H1 (cell line): ENCODE measurements around the gene PTPRD. TPM values are rescaled to one million over a fixed set of nuclear protein-coding genes. Genes with fewer than 3 reads are reported as not detected.

ENCODE experiments used
- CTCF ChIA-PET: fragments of 300-600 bp; sonication (Branson Sonifier 250); formaldehyde crosslinking; loops from one replicate; lab custom pipeline; 2021; ENCODE audit not compliant: partially characterized antibody; lab: Charles Lee
- POLR2A ChIA-PET: fragments of 300-600 bp; sonication (Branson Sonifier 250); formaldehyde crosslinking; loops from one replicate; lab custom pipeline; 2021; ENCODE audit warnings: inconsistent platforms; ENCODE audit not compliant: partially characterized antibody; lab: Charles Lee
- DNase-seq, 2 experiments: peaks; one replicate each; pipeline versions ENCODE4 v3.0.0 to v3.0.0-alpha.2; 2010 to 2022; ENCODE audit warnings: low spot score in 2 of 2, low read depth in 1 of 2, mixed read lengths in 1 of 2
- FAIRE-seq: peaks from 2 replicates; lab custom pipeline; 2011; peaks lifted over from hg19 to GRCh38; lab: Jason Lieb, UNC
- H2AFZ ChIP-seq: 2 replicates; pipeline ENCODE4 v1.8.1; 2012; ENCODE audit warnings: low read length, inconsistent platforms
- H2AK5ac ChIP-seq: 2 replicates; pipeline ENCODE4 v1.6.1; 2013; ENCODE audit warnings: low read depth, low read length
- H2BK120ac ChIP-seq: replicated peaks from 2 replicates; pipeline ENCODE3; 2013; ENCODE audit warnings: low read depth, low read length, inconsistent platforms
- H2BK12ac ChIP-seq: 2 replicates; pipeline ENCODE4 v1.6.1; 2013; ENCODE audit warnings: low read depth, low read length
- H2BK15ac ChIP-seq: 2 replicates; pipeline ENCODE4 v1.6.1; 2013; ENCODE audit warnings: low read length
- H2BK20ac ChIP-seq: 2 replicates; pipeline ENCODE4 v1.6.1; 2013; ENCODE audit warnings: low read length
- H2BK5ac ChIP-seq: 2 replicates; pipeline ENCODE4 v1.6.1; 2013; ENCODE audit warnings: low read depth, low read length
- H3K14ac ChIP-seq: 2 replicates; pipeline ENCODE4 v1.6.1; 2013; ENCODE audit warnings: inconsistent platforms; ENCODE audit not compliant: insufficient read length
- H3K18ac ChIP-seq: 2 replicates; pipeline ENCODE4 v1.6.1; 2013; ENCODE audit warnings: low read length; ENCODE audit errors: extremely low read depth
- H3K23ac ChIP-seq: 2 replicates; pipeline ENCODE4 v1.6.1; 2013; ENCODE audit warnings: inconsistent platforms; ENCODE audit not compliant: insufficient read length
- H3K23me2 ChIP-seq: 2 replicates; pipeline ENCODE4 v1.6.1; 2013; ENCODE audit warnings: low read depth, low read length
- H3K27ac ChIP-seq: 2 replicates; pipeline ENCODE4 v1.6.1; 2011; ENCODE audit warnings: low read depth, low read length, inconsistent platforms
- H3K27me3 ChIP-seq, 4 experiments: replicated peaks in 1 of 4; 1 replicate in 1 of 4; 2 replicates in 3 of 4; pipeline versions ENCODE4 v1.6.1 to v1.8.1; 2011 to 2013; ENCODE audit warnings: low read length in 3 of 4, mild to moderate bottlenecking in 3 of 4, inconsistent platforms in 2 of 4, mixed read lengths in 2 of 4, moderate library complexity in 1 of 4; ENCODE audit not compliant: control insufficient read depth in 3 of 4, insufficient read depth in 3 of 4; ENCODE audit errors: extremely low read depth in 1 of 4
- H3K36me3 ChIP-seq, 4 experiments: 2 replicates each; pipeline versions ENCODE4 v1.6.1 to v1.8.1; 2011 to 2013; ENCODE audit warnings: mild to moderate bottlenecking in 4 of 4, low read length in 3 of 4, moderate library complexity in 2 of 4, control low read depth in 1 of 4, inconsistent platforms in 1 of 4; ENCODE audit not compliant: insufficient read depth in 4 of 4, control insufficient read depth in 2 of 4
- H3K4ac ChIP-seq: replicated peaks from 2 replicates; pipeline ENCODE3; 2013; ENCODE audit warnings: low read length, low read depth, mixed read lengths, inconsistent platforms; ENCODE audit not compliant: insufficient read length
- H3K4me1 ChIP-seq, 4 experiments: replicated peaks in 1 of 4; 1 replicate in 1 of 4; 2 replicates in 3 of 4; pipeline versions ENCODE4 v1.6.1 to v1.8.1; 2011 to 2013; ENCODE audit warnings: low read length in 3 of 4, inconsistent platforms in 2 of 4, mixed read lengths in 1 of 4; ENCODE audit not compliant: insufficient read depth in 4 of 4, control insufficient read depth in 3 of 4
- H3K4me2 ChIP-seq, 2 experiments: 2 replicates each; pipeline versions ENCODE4 v1.6.1 to v1.8.1; 2011 to 2013; ENCODE audit warnings: low read depth in 2 of 2, low read length in 2 of 2, control low read depth in 1 of 2, inconsistent platforms in 1 of 2, mild to moderate bottlenecking in 1 of 2; ENCODE audit not compliant: insufficient read depth in 1 of 2
- H3K4me3 ChIP-seq, 4 experiments: fragments of 200-600, 300-600 bp in 1 of 4; sonication (generic), shearing (Covaris generic), sonication (Bioruptor Twin) in 1 of 4; 2 replicates each; pipeline versions ENCODE4 v1.5.1 to v1.8.1; 2011 to 2016; ENCODE audit warnings: low read length in 4 of 4, low read depth in 3 of 4, control low read depth in 2 of 4, inconsistent platforms in 2 of 4, mild to moderate bottlenecking in 2 of 4, mixed read lengths in 1 of 4, moderate library complexity in 1 of 4; ENCODE audit not compliant: insufficient read depth in 2 of 4; ENCODE audit errors: extremely low read depth in 1 of 4
- H3K56ac ChIP-seq: replicated peaks from 2 replicates; pipeline ENCODE3; 2013; ENCODE audit warnings: low read depth, mild to moderate bottlenecking, mixed read lengths, low read length, inconsistent platforms; ENCODE audit not compliant: insufficient read length
- H3K79me1 ChIP-seq: 2 replicates; pipeline ENCODE4 v1.6.1; 2013; ENCODE audit warnings: low read depth, low read length, control low read depth
- H3K79me2 ChIP-seq, 2 experiments: 2 replicates each; pipeline versions ENCODE4 v1.6.1 to v1.8.1; 2012 to 2013; ENCODE audit warnings: low read length in 2 of 2, mild to moderate bottlenecking in 2 of 2, inconsistent platforms in 1 of 2; ENCODE audit not compliant: insufficient read depth in 2 of 2, control insufficient read depth in 1 of 2
- H3K9ac ChIP-seq, 4 experiments: replicated peaks in 1 of 4; 1 replicate in 1 of 4; 2 replicates in 3 of 4; pipeline versions ENCODE4 v1.6.1 to v1.8.1; 2011 to 2013; ENCODE audit warnings: low read depth in 3 of 4, low read length in 3 of 4, control low read depth in 2 of 4, mild to moderate bottlenecking in 2 of 4, moderate library complexity in 2 of 4, inconsistent platforms in 1 of 4; ENCODE audit errors: extremely low read depth in 1 of 4
- H3K9me3 ChIP-seq, 2 experiments: 2 replicates each; pipeline versions ENCODE4 v1.6.1 to v1.8.1; 2012 to 2013; ENCODE audit warnings: mild to moderate bottlenecking in 2 of 2, moderate library complexity in 2 of 2, control low read depth in 1 of 2, inconsistent platforms in 1 of 2, low read depth in 1 of 2, low read length in 1 of 2, mixed read lengths in 1 of 2; ENCODE audit not compliant: insufficient read depth in 2 of 2
- H4K20me1 ChIP-seq, 2 experiments: replicated peaks in 1 of 2; 2 replicates each; pipeline versions ENCODE3 to v1.8.1; 2011 to 2013; ENCODE audit warnings: inconsistent platforms in 2 of 2, low read length in 2 of 2, mild to moderate bottlenecking in 1 of 2; ENCODE audit not compliant: insufficient read depth in 2 of 2, control insufficient read depth in 1 of 2
- H4K5ac ChIP-seq: 2 replicates; pipeline ENCODE4 v1.6.1; 2013; ENCODE audit warnings: low read length, low read depth, mixed read lengths, inconsistent platforms; ENCODE audit not compliant: insufficient read length
- H4K8ac ChIP-seq: 2 replicates; pipeline ENCODE4 v1.8.0; 2013; ENCODE audit warnings: mild to moderate bottlenecking, moderate library complexity, low read length, inconsistent platforms; ENCODE audit not compliant: insufficient read depth; ENCODE audit errors: extremely low read depth
- H4K91ac ChIP-seq: replicated peaks from 2 replicates; pipeline ENCODE3; 2013; ENCODE audit warnings: low read length, mixed read lengths, inconsistent platforms; ENCODE audit not compliant: insufficient read length
- ASH2L ChIP-seq: fragments of 200-600, 300-600 bp; sonication (generic); IDR thresholded peaks from one replicate; pipeline ENCODE4 v1.7.1; 2017; ENCODE audit warnings: low read length
- BACH1 ChIP-seq: IDR thresholded peaks from 2 replicates; pipeline ENCODE4 v1.6.1; 2012; ENCODE audit warnings: low read length, improper control_type of control experiment
- BRCA1 ChIP-seq: IDR thresholded peaks from 2 replicates; pipeline ENCODE4 v1.6.1; 2012; ENCODE audit warnings: low read depth, low read length, improper control_type of control experiment
- CHD1 ChIP-seq: IDR thresholded peaks from 2 replicates; pipeline ENCODE4 v1.6.1; 2012; ENCODE audit warnings: low read depth, low read length, improper control_type of control experiment
- CTBP2 ChIP-seq: IDR thresholded peaks from 2 replicates; pipeline ENCODE4 v1.7.0; 2011; ENCODE audit warnings: borderline replicate concordance, mild to moderate bottlenecking, moderate library complexity, mixed read lengths, low read length; ENCODE audit not compliant: insufficient read depth, insufficient read length
- EP300 ChIP-seq, 2 experiments: IDR thresholded peaks; 1 replicate in 1 of 2; 2 replicates in 1 of 2; pipeline ENCODE4 v1.6.1; 2011 to 2012; ENCODE audit warnings: low read depth in 2 of 2, low read length in 2 of 2, mild to moderate bottlenecking in 2 of 2, borderline replicate concordance in 1 of 2, inconsistent platforms in 1 of 2, moderate library complexity in 1 of 2
- GTF2F1 ChIP-seq: IDR thresholded peaks from 2 replicates; pipeline ENCODE4 v1.6.1; 2012; ENCODE audit warnings: low read depth, low read length, improper control_type of control experiment, borderline replicate concordance
- HDAC6 ChIP-seq: IDR thresholded peaks from one replicate; pipeline ENCODE4 v1.7.1; 2012; ENCODE audit warnings: low read depth, mild to moderate bottlenecking, inconsistent platforms, low read length, moderate library complexity
- KDM5A ChIP-seq: fragments of 200-600 bp; IDR thresholded peaks from 2 replicates; pipeline ENCODE4 v1.7.1; 2012; ENCODE audit warnings: mild to moderate bottlenecking, low read length, inconsistent platforms, mixed read lengths
- POLR2AphosphoS5 ChIP-seq: IDR thresholded peaks from 2 replicates; pipeline ENCODE4 v1.6.1; 2011; ENCODE audit warnings: low read depth, low read length
- SIX5 ChIP-seq: IDR thresholded peaks from 2 replicates; pipeline ENCODE4 v1.6.1; 2011; ENCODE audit warnings: mild to moderate bottlenecking, low read depth, low read length
- TAF7 ChIP-seq: optimal IDR thresholded peaks from 2 replicates; pipeline ENCODE3; 2011; ENCODE audit warnings: low read depth, mild to moderate bottlenecking, inconsistent platforms, low read length, moderate library complexity, borderline replicate concordance
- WGBS, 2 experiments: shearing (Covaris generic) in 1 of 2; methylation state at CpG; one replicate each; pipeline versions ENCODE4 v1.1.6 to v1.1.7; 2013 to 2015; ENCODE audit warnings: low lambda C conversion rate in 2 of 2, mixed read lengths in 2 of 2, inconsistent platforms in 1 of 2, low coverage in 1 of 2, missing lambda C conversion rate in 1 of 2; ENCODE audit not compliant: insufficient replicate concordance in 2 of 2, insufficient coverage in 1 of 2, insufficient read length in 1 of 2; ENCODE audit errors: extremely low coverage in 1 of 2, missing lambda C conversion rate in 1 of 2; 5-methylcytosine and 5-hydroxymethylcytosine counted together
- polyA plus RNA-seq, 7 experiments: library from polyadenylated mRNA; depleted of rRNA in 3 of 7; stranded (reverse) in 5 of 7; unstranded in 2 of 7; fragments of >200 nt in 5 of 7; fragments of 200-250 nt in 2 of 7; gene quantifications; 1 replicate in 5 of 7; 2 replicates in 1 of 7; 4 replicates in 1 of 7; pipeline versions ENCODE4 v1.2.1 to v1.2.3, GENCODE V29; 2011 to 2013; ENCODE audit warnings: missing spikeins in 2 of 7, mixed read lengths in 2 of 7
- total RNA-seq: library from RNA; stranded (reverse); fragmentation: NEBNext Ultra II Directional; extraction: Animal tissue kit (Norgen Biotek cat#: 25700); gene quantifications from 2 replicates; pipeline ENCODE4 v1.2.1, GENCODE V29; 2021
- TF ChIP-seq, protein P1 (sequence below): IDR thresholded peaks from 2 replicates; pipeline ENCODE4 v1.6.1; 2012; ENCODE audit warnings: inconsistent platforms
- TF ChIP-seq, protein P2 (sequence below): IDR thresholded peaks from 2 replicates; pipeline ENCODE4 v1.6.1; 2011; ENCODE audit warnings: low read depth, mild to moderate bottlenecking, low read length; ENCODE audit not compliant: insufficient read depth

The PTPRD gene
- total and polyA plus RNA-seq, 2 of the 8 experiments (the other 6 are each of a cell fraction or from before 2014, with no cell fraction given), result 17.2 to 77.0 TPM

- H3K36me3 ChIP-seq, result no peaks in the 10 kb centered on the region
- no peak for TF ChIP-seq SIX5
- TF ChIP-seq ASH2L, result no peak
- TF ChIP-seq BRCA1, result no peak
- TF ChIP-seq, protein P1, sequence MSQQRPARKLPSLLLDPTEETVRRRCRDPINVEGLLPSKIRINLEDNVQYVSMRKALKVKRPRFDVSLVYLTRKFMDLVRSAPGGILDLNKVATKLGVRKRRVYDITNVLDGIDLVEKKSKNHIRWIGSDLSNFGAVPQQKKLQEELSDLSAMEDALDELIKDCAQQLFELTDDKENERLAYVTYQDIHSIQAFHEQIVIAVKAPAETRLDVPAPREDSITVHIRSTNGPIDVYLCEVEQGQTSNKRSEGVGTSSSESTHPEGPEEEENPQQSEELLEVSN, result no peak
- TF ChIP-seq EP300 (IDR thresholded peaks at IDR 0.05; ENCODE audit: borderline replicate concordance in 1 of 2, low read depth in 2 of 2, low read length in 2 of 2), result no peak
- TF ChIP-seq TAF7, result no peak
- no peak for TF ChIP-seq POLR2AphosphoS5
- TF ChIP-seq CTBP2, result no peak
- TF ChIP-seq KDM5A, result no peak
- no peak for TF ChIP-seq BACH1
- TF ChIP-seq HDAC6, result no peak
- TF ChIP-seq, protein P2, sequence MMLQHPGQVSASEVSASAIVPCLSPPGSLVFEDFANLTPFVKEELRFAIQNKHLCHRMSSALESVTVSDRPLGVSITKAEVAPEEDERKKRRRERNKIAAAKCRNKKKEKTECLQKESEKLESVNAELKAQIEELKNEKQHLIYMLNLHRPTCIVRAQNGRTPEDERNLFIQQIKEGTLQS, result no peak
- TF ChIP-seq GTF2F1, result no peak
- TF ChIP-seq CHD1, result no peak
Measured at GRCh38 chr9:10254338-10254737, 358.5 kb downstream of the PTPRD start.

More at GRCh38 chr9:10254338-10254737, 358.5 kb downstream of the PTPRD start:
- Histone ChIP-seq H3K23ac (no peak overlapping the region), H2BK20ac (no peak overlapping the region), H4K20me1 (no peaks in the 10 kb centered on the region), H3K18ac (no peak overlapping the region), H4K8ac (no peak overlapping the region), H3K4me3 (no peak overlapping the region), H2AK5ac (no peak overlapping the region), H3K4me2 (no peak overlapping the region), H3K27me3 (no peaks in the 10 kb centered on the region), H3K56ac (no peak overlapping the region), H3K9me3 (no peaks in the 10 kb centered on the region), H3K79me1 (no peaks in the 10 kb centered on the region), H4K5ac (no peak overlapping the region), H2BK12ac (no peak overlapping the region), H2BK120ac (no peak overlapping the region), H3K9ac (no peak overlapping the region), H4K91ac (no peak overlapping the region), H2BK5ac (no peak overlapping the region), H3K4ac (no peak overlapping the region), H2BK15ac (no peak overlapping the region), H3K4me1 (no peaks in the 10 kb centered on the region), H3K14ac (no peak overlapping the region), H2AFZ (no peak overlapping the region), H3K27ac (no peak overlapping the region), H3K79me2 (no peaks in the 10 kb centered on the region), H3K23me2 (no peaks in the 10 kb centered on the region)
- CTCF ChIA-PET, result no interaction called here
- POLR2A ChIA-PET, result no interaction called here
- no peak for DNase-seq
- FAIRE-seq, result no peak
- WGBS, 2 experiments, result 89% methylated on average over 3 of the region's 3 CpGs; no CpG with 5 or more reads in 1 of the 2 experiments
